Adrenal gland (tissue), 12 donors: ENCODE results near the gene DOLPP1. TPM values are rescaled to one million over a fixed set of nuclear protein-coding genes. Genes with fewer than 3 reads are reported as not detected.

Experiments used
- DNase-seq, 7 donors: peaks; one replicate each; pipeline ENCODE4 v3.0.0-alpha.2; 2019 to 2020
- H3K27ac ChIP-seq, 5 donors: fragments of 200-600 bp; sonication (generic) in 4 of 5; 1 replicate in 3 of 5; 2 replicates in 2 of 5; pipeline versions ENCODE4 v1.5.1 to v1.8.0; 2016 to 2020; ENCODE audit warnings: mild to moderate bottlenecking in 1 of 5
- H3K27me3 ChIP-seq: fragments of 200-600 bp; 2 replicates; pipeline ENCODE4 v1.8.0; 2021
- H3K36me3 ChIP-seq, 2 donors: fragments of 200-600 bp; replicated peaks in 1 of 2; 1 replicate in 1 of 2; 2 replicates in 1 of 2; pipeline versions ENCODE4 v1.5.1 to v1.8.0; 2018 to 2022
- H3K4me1 ChIP-seq, 2 donors: fragments of 200-600 bp; replicated peaks in 1 of 2; 1 replicate in 1 of 2; 2 replicates in 1 of 2; pipeline versions ENCODE4 v1.5.1 to v1.8.0; 2018 to 2021
- H3K4me3 ChIP-seq, 4 donors: fragments of 200-600 bp; sonication (generic) in 3 of 4; one replicate each; pipeline ENCODE4 v1.5.1; 2016 to 2018
- H3K9me3 ChIP-seq, 3 donors: fragments of 200-600 bp; sonication (generic) in 1 of 3; replicated peaks in 1 of 3; 1 replicate in 2 of 3; 2 replicates in 1 of 3; pipeline versions ENCODE4 v1.5.1 to v1.8.0; 2016 to 2021
- POLR2A ChIP-seq, 2 donors: fragments of 450-650 bp; IDR thresholded peaks; one replicate each; pipeline ENCODE4 v1.6.1; 2017; ENCODE audit warnings: antibody characterized with exemption in 2 of 2, mild to moderate bottlenecking in 2 of 2, moderate library complexity in 1 of 2
- WGBS, 4 donors: extraction: QIAGEN DNeasy Blood & Tissue Kit in 2 of 4; methylation state at CpG; one replicate each; pipeline versions ENCODE4 v1.1.5 to v1.1.7; 2013 to 2017; 5-methylcytosine and 5-hydroxymethylcytosine counted together
- intact Hi-C, 2 donors: fragments of 100-400 bp; cut with DNase I; formaldehyde crosslinking; loops; one replicate each; pipeline versions ENCODE4 v1.14.1 to v1.15.0; 2022 to 2023
- polyA plus RNA-seq, 3 donors: library from polyadenylated mRNA; stranded (reverse); fragments of 200-250 nt in 2 of 3; fragments of 350-450 nt in 1 of 3; fragmentation: Illumina TruSeq in 1 of 3; extraction: RNeasy Lipid Tissue Mini Kit (QIAGEN cat#74804) in 1 of 3; gene quantifications; one replicate each; pipeline ENCODE4 v1.2.3, GENCODE V29; 2013 to 2014
- total RNA-seq, 9 donors: library from RNA; depleted of rRNA in 4 of 9; stranded (reverse); fragments of >200 nt in 4 of 9; fragments of 120-200 nt in 1 of 9; fragmentation: NEBNext Ultra II Directional in 1 of 9; extraction: Animal tissue kit (Norgen Biotek cat#: 25700) in 1 of 9; gene quantifications; one replicate each; pipeline versions ENCODE4 v1.1.0 to v1.2.4, GENCODE V29; 2013 to 2023
- TF ChIP-seq, protein P1 (sequence below), 6 experiments: fragments of 450-650 bp in 4 of 6; fragments of 200-600 bp in 2 of 6; sonication (generic) in 1 of 6; IDR thresholded peaks; 1 replicate in 5 of 6; 2 replicates in 1 of 6; pipeline versions ENCODE4 v1.5.1 to v1.8.0; 2016 to 2021; ENCODE audit warnings: antibody characterized with exemption in 6 of 6, mild to moderate bottlenecking in 2 of 6, moderate library complexity in 1 of 6
- donor health status: healthy with polysubstance abuse.
- donor health status: Bipolar disorder and iron deficiency.
- donor health status: DM: yes; HTN: yes; CAD: no.
- donor health status: DM: no; HTN: no; CAD: no.
- donor health status: DM: no; HTN: no; CAD: no.
- donor health status: DM: yes; HTN: yes; CAD: no.

The DOLPP1 gene
- total and polyA plus RNA-seq, 12 donors = 4.4 to 31.8 (median 19.2) TPM

- DNase-seq = no peak
- Histone ChIP-seq H3K4me3 (no peak overlapping the region), H3K9me3 (no peaks in the 10 kb centered on the region), H3K27ac (no peak overlapping the region), H3K4me1 (no peaks in the 10 kb centered on the region), H3K36me3 (peaks cover 0 to 58% of the 10 kb centered on the region in 2 donors), H3K27me3 (no peaks in the 10 kb centered on the region)
- TF ChIP-seq, protein P1, sequence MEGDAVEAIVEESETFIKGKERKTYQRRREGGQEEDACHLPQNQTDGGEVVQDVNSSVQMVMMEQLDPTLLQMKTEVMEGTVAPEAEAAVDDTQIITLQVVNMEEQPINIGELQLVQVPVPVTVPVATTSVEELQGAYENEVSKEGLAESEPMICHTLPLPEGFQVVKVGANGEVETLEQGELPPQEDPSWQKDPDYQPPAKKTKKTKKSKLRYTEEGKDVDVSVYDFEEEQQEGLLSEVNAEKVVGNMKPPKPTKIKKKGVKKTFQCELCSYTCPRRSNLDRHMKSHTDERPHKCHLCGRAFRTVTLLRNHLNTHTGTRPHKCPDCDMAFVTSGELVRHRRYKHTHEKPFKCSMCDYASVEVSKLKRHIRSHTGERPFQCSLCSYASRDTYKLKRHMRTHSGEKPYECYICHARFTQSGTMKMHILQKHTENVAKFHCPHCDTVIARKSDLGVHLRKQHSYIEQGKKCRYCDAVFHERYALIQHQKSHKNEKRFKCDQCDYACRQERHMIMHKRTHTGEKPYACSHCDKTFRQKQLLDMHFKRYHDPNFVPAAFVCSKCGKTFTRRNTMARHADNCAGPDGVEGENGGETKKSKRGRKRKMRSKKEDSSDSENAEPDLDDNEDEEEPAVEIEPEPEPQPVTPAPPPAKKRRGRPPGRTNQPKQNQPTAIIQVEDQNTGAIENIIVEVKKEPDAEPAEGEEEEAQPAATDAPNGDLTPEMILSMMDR (IDR thresholded peaks at IDR 0.05) = no peak
- TF ChIP-seq POLR2A (IDR thresholded peaks at IDR 0.05) = no peak
- intact Hi-C loops = no loop called here
- WGBS, 4 donors = 76 to 95% (median 91%) methylated on average over 11 to 37 of the region's 37 CpGs
These were observed 20.8 kb upstream of the DOLPP1 start for GRCh38 chr9:129059796-129060785.

DNA sequence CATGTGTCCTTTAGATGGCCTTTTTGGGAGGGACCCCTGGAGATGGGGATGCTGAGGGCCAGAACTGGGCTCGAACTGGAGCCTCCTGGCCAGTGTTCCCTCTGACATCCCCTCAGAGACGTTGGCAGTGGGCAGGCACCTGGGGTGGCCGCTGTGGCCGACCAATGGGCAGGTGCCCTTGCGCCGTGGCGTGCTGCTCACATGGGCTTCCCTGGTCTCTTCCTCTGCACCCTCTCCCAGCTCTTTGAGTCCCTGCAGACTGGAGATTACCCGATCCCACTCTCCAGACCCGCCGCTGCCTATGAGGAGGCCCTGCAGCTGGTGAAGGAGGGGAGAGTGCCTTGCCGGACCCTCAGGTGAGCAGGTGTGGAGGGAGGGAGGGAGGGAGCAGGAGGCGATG, 19.9 kb upstream of the DOLPP1 start:
- TF ChIP-seq POLR2A (IDR thresholded peaks at IDR 0.05) = no peak
- TF ChIP-seq, protein P1 (IDR thresholded peaks at IDR 0.05) = no peak
- intact Hi-C loops = no loop called here
- no peaks in the 10 kb centered on the region for H3K27me3 ChIP-seq
- WGBS, 4 donors = 92 to 98% (median 95%) methylated on average over 5 to 12 of the region's 12 CpGs
- H3K9me3 ChIP-seq = no peaks in the 10 kb centered on the region
- H3K36me3 ChIP-seq = peaks cover 0 to 67% of the 10 kb centered on the region in 2 donors
- H3K27ac ChIP-seq = no peak overlapping the region
- DNase-seq = no peak
- H3K4me1 ChIP-seq = no peaks in the 10 kb centered on the region
- no peak overlapping the region for H3K4me3 ChIP-seq

DNA sequence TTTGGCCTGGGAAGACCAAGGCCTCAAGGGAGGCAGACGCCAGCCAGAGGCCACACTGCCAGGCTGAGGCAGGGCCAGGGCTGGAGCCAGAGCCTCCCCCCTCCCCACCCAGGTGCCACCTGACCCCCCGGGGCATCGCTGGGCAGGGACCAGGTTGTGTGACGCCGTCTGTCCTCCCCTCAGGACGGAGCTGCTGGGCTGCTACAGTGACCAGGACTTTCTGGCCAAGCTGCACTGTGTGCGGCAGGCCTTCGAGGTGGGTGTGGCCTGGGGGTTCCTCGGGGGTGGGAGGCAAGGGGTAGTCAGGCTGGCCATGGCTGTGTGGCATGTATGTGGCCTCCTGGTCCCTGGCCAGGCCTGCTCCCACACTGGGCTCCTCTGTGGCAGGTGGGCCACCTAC, 17.9 kb upstream of the DOLPP1 start:
- Histone ChIP-seq H3K27ac (no peak overlapping the region), H3K36me3 (peaks cover 0 to 70% of the 10 kb centered on the region in 2 donors), H3K9me3 (no peaks in the 10 kb centered on the region), H3K4me3 (no peak overlapping the region), H3K27me3 (no peaks in the 10 kb centered on the region), H3K4me1 (no peaks in the 10 kb centered on the region)
- WGBS, 4 donors = 90 to 91% methylated on average over 9 of the region's 9 CpGs; no CpG with 5 or more reads in 2 of the 4 donors
- intact Hi-C loops = no loop called here
- DNase-seq = no peak
- TF ChIP-seq, protein P1 (IDR thresholded peaks at IDR 0.05) = no peak
- TF ChIP-seq POLR2A (IDR thresholded peaks at IDR 0.05) = no peak

DNA sequence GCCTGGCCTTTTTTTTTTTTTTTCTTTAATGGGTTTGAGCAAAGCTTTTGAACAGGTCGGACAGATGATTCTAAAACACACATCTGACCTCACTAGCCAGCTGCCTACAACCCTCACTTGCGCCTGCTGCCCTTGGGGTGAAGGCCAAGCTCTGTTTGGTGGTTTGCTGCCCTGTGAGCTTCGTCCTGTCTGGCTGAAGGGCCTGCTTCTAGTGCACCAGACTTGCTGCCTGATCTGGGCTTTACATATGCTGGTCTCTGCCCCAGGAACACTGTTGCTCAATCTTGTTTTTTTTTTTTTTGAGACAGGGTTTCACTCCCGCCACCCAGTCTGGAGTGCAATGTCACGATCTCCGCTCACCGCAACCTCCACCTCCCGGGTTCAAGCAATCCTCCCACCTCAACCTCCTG, 16.4 kb upstream of the DOLPP1 start:
- WGBS, 4 donors = 58 to 73% (median 67%) methylated on average over 8 of the region's 8 CpGs
- peak in 6 of 7 donors; percentile 47 to 79 (median 72) for DNase-seq
- intact Hi-C loops = no loop called here
- TF ChIP-seq, protein P1 (IDR thresholded peaks at IDR 0.05) = no peak
- TF ChIP-seq POLR2A (IDR thresholded peaks at IDR 0.05) = no peak
- H3K4me1 ChIP-seq = peaks cover 9 to 11% of the 10 kb centered on the region in 2 donors
- no peak overlapping the region for H3K4me3 ChIP-seq
- peak overlapping the region in 2 of 5 donors; percentile 7 to 50 for H3K27ac ChIP-seq
- no peaks in the 10 kb centered on the region for H3K27me3 ChIP-seq
- no peaks in the 10 kb centered on the region for H3K9me3 ChIP-seq
- H3K36me3 ChIP-seq = peaks cover 0 to 76% of the 10 kb centered on the region in 2 donors
